Panc1 (cell line): ENCODE results near the gene IGF1R.

Source experiments
- CTCF ChIP-seq: fragments of 450-650 bp; IDR thresholded peaks from 2 replicates; pipeline ENCODE4 v1.5.1; 2017; ENCODE audit warnings: mild to moderate bottlenecking
- POLR2AphosphoS5 ChIP-seq: IDR thresholded peaks from 2 replicates; pipeline ENCODE4 v1.6.1; 2012; ENCODE audit warnings: mild to moderate bottlenecking, low read depth, low read length, moderate library complexity
- SIN3A ChIP-seq: IDR thresholded peaks from 2 replicates; pipeline ENCODE4 v1.6.1; 2012; ENCODE audit warnings: low read depth, mild to moderate bottlenecking, low read length, moderate library complexity, borderline replicate concordance; ENCODE audit not compliant: insufficient read depth
- TF ChIP-seq, protein P1 (sequence below), 2 experiments: IDR thresholded peaks; 2 replicates each; pipeline ENCODE4 v1.6.1; 2011 to 2012; ENCODE audit warnings: low read depth in 2 of 2, control low read depth in 1 of 2, low read length in 1 of 2, mild to moderate bottlenecking in 1 of 2, moderate library complexity in 1 of 2; ENCODE audit not compliant: insufficient read depth in 1 of 2

DNA sequence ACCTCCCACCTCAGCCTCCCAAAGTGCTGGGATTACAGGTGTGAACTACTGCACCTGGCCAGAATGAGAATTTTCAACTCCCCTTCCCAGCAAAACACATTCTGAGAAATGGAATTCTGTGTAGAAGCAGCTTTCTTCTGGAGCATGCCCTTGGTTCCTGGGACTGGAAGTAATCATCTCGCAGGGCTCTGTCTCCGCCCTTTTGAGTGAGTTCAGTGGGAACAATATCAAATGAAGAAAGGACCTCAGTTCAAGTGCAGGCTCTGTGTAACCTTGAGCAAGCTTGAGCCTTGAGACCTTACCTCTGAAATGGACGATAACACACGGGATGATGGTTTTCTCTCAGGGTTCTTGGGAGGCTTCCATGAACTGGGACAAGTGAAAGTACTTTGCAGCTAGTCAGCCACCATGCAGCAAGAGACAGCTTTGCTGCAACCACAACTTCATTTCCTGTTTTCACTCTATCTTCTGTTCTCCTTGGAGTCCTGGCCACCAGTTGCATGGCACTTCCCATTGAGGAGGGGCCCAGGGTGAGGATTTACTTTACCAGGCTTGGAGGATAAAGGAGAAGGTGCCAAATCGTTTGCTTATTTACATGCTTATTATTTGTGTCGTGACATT, 35.7 kb upstream of the IGF1R start:
- TF ChIP-seq CTCF, result no peak
- TF ChIP-seq POLR2AphosphoS5, result no peak
- TF ChIP-seq, protein P1, sequence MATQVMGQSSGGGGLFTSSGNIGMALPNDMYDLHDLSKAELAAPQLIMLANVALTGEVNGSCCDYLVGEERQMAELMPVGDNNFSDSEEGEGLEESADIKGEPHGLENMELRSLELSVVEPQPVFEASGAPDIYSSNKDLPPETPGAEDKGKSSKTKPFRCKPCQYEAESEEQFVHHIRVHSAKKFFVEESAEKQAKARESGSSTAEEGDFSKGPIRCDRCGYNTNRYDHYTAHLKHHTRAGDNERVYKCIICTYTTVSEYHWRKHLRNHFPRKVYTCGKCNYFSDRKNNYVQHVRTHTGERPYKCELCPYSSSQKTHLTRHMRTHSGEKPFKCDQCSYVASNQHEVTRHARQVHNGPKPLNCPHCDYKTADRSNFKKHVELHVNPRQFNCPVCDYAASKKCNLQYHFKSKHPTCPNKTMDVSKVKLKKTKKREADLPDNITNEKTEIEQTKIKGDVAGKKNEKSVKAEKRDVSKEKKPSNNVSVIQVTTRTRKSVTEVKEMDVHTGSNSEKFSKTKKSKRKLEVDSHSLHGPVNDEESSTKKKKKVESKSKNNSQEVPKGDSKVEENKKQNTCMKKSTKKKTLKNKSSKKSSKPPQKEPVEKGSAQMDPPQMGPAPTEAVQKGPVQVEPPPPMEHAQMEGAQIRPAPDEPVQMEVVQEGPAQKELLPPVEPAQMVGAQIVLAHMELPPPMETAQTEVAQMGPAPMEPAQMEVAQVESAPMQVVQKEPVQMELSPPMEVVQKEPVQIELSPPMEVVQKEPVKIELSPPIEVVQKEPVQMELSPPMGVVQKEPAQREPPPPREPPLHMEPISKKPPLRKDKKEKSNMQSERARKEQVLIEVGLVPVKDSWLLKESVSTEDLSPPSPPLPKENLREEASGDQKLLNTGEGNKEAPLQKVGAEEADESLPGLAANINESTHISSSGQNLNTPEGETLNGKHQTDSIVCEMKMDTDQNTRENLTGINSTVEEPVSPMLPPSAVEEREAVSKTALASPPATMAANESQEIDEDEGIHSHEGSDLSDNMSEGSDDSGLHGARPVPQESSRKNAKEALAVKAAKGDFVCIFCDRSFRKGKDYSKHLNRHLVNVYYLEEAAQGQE (IDR thresholded peaks at IDR 0.05; ENCODE audit: insufficient read depth in 1 of 2, low read depth in 2 of 2, low read length in 1 of 2), result no peak
- no peak for TF ChIP-seq SIN3A
